ENCODE results near the gene STAG3.

STAG3 gene

GRCh38 chr7:100154651-100155491 lies 22.8 kb upstream of the STAG3 start:
- no peak for DNase-seq

- no peak for DNase-seq
Observed at GRCh38 chr7:100155553-100156317, 22.0 kb upstream of the STAG3 start.

GRCh38 chr7:100156331-100157068 lies 21.2 kb upstream of the STAG3 start:
- no peak for DNase-seq

DNA sequence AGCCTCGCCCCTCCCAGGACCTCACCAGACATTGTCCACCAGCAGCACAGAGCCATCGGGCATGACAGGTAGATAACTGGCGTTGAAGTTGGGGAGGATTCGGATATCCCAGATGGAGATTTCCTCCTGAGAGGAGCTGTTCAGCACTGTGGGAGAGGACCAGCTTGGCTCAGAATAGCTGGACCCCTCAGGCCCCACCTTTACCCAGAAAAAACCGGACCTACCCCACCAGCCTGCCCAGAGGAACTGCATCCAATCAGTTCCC lies 20.7 kb upstream of the STAG3 start:
- DNase-seq = no peak

DNA sequence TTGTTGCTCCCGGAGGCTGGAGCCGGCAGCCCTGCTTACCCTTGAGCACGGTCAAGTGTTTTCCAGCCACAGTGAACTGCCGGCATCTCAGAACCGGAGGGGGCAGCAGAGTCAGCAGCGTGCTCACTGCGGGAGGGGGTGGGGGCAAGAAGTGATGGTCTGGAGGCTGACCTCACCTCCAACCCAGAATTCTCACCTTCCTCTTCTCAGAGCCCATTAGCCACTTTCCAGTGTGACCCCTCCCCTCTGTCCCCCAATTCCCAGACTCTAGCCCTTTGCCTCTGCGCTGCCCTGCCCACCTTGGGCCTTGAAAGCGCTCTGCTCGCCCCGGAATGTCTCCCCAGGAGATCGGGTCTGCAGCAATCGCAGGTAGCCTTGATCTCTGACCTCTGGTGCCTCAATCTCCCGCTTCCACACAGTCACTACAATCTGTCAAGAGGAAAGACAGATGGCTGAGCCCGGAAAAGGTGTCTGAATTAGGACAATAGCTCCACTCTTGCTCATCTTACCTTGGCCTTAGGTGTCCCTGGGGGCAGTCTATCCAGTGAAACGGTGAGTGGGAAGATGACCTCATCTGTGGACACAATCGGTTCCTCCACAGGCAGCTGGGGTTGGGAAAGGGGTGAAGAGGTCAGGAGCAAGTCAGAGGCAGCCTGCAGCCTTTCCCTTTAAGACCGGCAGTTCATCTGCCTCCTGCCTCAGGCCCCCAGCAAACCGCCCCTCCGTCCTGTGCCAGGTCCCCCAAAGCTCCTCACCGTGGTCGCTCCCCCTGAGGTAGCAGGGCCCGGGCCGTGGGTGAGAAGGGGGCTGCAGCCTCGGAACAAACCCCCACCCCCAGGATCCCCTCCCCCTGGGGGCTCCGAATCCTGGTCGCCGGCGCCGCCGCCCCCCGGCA lies 20.1 kb upstream of the STAG3 start:
- no peak for DNase-seq

GRCh38 chr7:100158229-100159098 lies 19.3 kb upstream of the STAG3 start, which contains the start of gene TRAPPC14:
TSS of gene TRAPPC14 (minus strand) at chr7:100158723. CDS start at chr7:100158499, 224 bp downstream.
- peak; percentile 97 to 98 for DNase-seq

DNA sequence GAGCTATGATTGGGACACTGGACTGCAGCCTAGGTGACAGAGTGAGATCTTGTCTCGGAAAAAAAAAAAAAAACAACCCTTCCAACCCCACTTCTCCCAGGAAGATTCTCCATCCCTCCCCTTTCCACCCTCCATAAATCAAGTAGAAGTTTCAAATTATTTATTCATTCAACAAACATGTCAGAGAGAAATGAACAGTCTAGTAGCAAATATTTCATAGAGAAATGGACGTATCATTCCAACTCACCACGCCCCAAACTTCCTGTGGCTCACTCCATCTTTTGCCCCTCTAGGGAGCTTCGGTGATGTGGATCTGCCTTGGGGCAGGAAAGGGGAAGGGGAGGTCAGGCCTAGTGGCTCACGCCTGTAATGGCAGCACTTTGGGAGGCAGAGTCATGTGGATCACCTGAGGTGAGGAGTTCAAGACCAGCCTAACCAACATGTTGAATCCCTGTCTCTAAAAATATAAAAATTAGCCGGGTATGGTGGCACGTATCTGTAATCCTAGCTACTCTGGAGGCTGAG lies 18.6 kb upstream of the STAG3 start:
- no peak for DNase-seq

DNA sequence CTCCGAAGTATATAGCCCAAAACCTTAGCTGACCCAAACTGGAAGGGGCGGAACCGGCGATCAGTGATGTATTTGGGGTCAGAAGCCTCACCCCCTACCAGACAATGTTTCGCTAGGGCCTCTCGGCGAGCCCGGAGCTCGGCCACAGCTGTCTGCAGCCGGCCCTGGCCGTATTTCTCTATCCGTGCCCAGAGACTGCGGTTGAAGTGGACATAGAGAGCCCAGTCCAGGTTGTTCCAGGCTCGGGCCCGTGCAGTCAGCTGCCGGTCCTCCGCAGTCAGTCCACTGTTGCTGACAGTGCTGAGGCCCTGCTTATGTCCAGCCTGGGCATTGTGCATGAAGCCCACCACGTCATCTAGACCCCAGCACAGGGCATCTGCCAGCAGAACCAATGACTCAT lies 17.7 kb upstream of the STAG3 start:
- DNase-seq = no peak

DNA sequence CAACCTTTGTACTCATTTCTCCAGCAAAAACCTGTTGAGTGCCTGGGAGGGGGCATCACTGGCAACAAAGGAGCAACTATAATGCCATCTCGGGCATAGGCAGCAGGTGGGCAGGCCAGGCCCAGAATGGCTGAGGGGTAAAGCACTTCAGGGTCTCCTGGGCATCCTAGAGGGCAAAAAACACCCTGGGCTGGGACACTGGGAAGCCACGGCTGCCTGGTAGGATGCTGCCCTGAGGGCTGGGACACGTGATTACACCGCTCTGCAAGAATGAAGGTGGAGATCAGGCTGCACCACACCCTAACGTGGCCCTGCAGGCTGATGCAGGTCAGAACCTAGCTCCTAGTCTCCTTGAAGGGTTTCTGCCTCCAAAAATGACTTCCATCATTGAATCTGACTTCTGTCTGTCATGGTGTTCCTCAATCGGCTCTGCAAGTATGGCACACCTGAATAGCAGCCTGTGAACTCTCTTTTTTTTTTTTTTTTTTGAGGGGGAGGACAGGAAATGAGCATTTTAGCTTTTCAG lies 14.6 kb upstream of the STAG3 start:
- no peak for DNase-seq

- DNase-seq = no peak
Observed at GRCh38 chr7:100163871-100164270, 13.8 kb upstream of the STAG3 start.

DNA sequence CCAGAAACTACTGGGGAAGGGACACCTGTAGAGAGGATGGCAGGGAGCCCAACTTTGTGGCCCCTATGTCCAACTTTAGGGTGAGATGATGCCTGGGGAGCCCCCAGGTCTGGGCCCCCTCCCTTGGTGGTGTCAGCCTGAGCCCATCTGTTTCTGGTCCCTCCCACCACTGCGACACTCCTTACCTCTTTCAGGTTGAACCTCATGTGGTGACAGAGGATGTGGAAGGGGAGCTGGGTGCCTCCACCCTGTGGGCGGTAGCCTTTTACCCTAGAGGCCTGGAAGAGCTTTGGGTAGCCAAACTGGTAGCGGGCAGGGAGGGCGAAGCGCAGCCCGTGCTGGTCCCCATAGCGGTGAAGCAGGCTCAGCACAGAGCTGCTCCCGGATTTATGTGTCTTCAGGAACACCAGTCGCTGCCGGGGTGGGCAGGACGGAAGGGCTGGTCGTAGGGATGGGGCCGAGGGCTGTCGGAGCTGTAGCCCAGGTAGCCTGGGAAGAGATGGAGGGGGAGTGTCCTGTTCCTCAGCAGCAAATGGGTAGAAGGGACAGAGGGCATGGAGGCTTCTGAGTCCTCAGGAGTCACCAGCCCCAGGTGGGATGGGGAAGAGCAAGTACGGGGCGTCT lies 11.3 kb upstream of the STAG3 start:
- peak in 1 of 2 experiments; percentile 53 for DNase-seq

DNA sequence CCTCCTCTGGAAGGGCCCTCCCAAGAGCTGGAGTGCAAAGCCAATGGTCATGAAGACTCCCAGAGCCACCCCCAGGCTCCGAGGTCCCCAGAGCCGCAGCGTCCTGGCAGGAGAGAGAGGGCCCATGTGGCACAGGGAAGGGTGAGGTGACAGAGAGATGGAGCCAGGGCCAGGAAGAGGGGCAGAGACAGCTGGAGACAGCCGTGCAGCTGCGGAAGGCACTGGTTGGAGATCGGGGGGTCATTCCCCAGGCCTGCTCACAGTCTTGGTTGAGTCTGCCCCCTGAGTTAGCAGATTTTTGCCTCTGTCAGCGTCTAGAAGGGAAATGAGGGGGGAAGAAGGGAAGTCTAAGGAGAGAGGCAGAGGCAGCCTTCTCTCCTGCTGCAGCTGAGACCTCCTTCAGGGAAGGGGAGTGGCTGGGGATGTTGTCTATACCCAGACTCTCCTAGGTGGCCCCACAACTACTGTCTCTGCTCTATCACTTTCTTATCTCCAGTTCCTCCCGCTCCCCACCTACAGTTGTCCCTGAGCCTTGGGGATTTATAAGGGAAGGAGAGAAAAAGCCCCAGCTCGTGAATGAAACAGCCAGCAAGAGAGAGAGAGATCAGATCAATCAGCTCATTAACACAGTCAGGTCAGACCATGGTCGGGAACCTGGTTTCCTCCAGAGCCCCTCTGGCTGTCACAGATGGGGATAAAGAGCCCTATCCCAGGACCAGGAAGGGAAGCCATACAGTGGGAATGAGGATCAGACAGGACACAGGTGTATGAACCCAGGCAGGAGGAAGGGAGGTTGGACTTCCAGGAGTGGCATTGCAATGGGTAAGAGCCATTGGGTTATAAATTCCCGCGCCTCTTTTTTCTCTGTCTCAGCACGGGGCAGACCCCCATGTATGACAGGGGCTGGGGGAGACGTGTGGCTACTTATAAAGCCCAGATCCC lies 10.5 kb upstream of the STAG3 start:
- no peak for DNase-seq

DNA sequence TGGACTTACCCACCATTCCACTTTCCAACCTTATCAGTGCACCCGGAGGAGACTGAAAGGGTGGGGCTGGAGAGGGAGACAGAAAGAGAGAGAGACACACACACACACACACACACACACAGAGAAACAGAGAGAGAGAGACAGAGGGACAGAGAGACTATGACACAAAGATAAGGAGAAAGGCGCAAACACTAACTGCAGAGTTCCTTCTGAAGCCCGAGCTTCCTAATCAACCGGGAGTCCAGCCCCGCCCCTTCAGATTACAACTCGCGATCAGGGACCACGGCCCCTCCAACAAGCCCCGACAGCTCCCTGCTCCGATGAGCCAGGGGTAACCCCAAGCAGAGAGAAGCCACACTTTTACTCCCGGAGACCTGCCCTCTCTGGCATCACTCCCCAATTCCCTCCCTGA lies 9.8 kb upstream of the STAG3 start:
- DNase-seq = no peak

- DNase-seq = no peak
Observed at GRCh38 chr7:100169147-100169850, 8.4 kb upstream of the STAG3 start.

GRCh38 chr7:100170101-100170897 lies 7.4 kb upstream of the STAG3 start:
- no peak for DNase-seq

DNA sequence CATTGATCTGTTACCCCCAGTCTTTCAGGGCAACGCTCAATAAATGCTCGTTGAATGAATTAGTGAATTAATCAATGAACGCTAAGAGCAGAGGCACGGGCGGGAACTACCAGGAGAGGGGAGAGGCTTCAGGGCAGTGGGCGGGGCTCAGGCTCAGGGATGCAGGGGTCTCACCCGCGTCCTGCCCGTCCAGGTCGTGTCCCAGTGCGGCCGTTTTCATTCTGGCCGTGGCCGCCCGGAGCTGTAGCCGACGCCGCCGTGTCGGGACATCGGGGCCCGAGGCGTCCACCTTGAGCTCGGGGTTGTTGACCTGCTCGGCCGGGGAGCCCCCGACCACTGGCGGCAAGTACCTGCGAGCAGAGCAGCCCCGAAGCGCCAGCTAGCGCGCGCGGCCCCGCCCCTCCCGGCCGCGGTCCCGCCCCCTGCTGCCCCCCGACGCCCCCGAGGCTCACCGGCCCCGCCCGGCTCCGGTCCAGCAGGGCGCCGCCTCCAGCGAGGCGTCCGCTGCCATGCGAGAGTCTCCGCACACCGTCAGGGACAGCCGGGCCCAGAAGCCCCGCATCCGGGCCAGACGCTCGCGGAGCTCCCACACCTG lies 6.5 kb upstream of the STAG3 start:
- peak in 1 of 2 experiments; percentile 43 for DNase-seq

DNA sequence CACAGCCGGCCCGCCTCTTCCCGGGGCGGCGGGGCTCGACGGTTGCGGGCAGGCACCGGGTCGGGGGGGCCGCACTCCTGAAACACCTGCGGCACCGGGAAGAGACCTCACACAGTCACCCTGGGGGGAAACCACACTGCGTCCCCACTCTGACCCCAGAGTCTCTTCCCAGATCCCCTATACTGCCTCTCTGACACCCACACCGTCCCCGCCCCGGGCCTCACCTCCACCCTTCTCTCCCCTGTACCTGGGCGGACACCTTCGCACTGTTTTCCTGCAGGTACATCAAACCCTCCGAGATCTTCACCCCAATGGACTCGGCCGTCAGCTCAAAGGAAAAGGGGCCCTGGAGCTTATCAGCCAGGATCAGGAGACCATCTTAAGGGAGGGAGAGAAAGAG lies 5.9 kb upstream of the STAG3 start:
- DNase-seq = no peak

Data from activated CD4-positive, alpha-beta T cell treated with anti-CD3 and anti-CD28 coated beads, Interleukin-2, amount 50 U/mL, for 48 hours (primary cell).